Middle frontal gyrus (tissue), 1 donor: ENCODE measurements around the gene JAK1.
A peak's percentile ranks its signal among the peaks of the same experiment; 100 is the strongest.
"Not testable (repeated sequence)": the region's sequence is repeated elsewhere in the genome, so short reads cannot be mapped to it uniquely, and the experiment has no call there.

Experiments used
- DNase-seq: peaks from one replicate; pipeline ENCODE4 v3.0.0-alpha.2; 2015; ENCODE audit warnings: low spot score; ENCODE audit errors: extremely low spot score

JAK1 gene

DNA sequence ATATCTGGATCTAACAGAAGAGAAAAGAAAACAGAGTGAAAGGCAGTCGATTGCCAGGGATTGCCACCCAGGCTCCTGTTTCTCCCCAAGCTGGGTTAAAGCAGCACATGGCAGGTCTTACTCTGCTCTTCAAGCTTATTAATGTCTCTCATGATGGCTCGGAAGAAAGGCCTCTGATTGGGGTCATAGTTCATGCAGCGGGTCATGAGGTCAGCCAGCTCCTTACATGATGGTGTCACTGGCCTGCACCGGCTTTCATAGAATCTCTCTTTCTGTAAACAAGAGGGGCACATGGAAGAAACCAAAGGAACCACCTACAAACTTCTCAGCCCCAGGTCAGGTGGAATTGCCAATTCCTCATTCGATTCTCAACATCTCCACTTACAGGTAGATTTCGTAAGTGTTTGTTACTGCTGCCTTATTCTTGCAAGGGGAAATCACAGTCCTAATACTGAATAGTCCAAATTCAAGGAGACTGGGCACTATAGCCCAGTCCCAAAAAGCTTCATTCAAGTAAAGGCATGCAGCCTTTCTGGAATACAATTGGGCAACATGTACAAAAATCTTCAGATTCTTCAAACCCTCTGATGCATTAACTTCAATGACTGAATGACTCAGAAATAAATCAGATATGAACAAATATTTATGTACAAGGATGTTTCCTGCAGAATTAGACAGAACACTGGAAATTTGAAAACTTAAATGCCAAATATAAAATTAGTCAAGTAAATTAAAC lies 124.9 kb downstream of the JAK1 start:
- no peak for DNase-seq

DNA sequence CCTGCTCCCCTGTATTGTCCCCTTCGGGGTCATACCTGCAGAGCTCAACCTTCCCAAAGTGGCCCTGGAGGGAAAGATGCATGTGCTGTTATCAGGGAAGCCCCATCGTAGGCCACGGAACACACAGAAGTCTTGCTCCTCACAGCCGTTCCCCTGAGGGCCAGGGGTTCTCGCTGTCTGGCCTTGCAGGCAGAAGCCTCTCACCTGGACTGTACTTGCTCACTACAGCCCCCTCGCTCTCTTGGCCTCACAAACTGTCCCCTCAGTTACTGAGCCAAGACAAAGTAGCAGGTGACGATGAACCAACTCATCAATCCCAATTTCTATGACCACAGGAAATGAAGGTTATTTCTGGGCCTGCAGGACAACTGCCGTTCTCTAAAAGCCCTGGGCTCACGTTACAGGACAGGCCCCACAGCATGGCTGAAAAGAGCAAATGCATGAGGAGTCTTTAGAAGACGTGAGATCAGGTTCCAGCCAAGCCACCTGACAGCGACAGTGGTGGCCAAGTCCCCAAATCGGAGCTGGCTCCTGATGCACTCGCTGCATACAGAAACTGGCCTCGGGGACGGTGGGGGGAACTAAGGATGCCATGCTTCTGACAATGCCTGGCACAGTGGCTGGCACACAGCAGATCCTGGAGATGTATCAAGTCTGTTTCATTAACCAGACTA lies 126.5 kb downstream of the JAK1 start:
- DNase-seq: no peak

DNA sequence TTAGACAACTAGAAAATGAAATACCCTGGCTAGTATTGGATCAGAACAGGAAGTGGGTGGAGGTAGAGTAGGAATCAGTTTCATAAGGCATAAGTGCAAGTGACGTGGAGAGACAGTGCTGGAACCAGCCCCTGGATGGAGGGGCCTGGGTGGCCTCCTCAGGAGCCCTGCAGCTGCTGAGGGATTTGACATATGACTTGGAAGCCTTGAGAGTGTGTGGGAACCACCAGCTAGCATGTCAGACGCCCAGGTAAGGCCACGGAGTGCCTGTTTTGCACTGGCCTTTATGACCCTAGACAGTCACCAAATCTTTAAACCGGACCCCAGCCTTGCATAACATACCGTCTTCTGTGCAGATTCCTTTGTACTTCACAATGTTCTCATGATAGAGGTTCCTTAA lies 127.1 kb downstream of the JAK1 start:
- no peak for DNase-seq

DNA sequence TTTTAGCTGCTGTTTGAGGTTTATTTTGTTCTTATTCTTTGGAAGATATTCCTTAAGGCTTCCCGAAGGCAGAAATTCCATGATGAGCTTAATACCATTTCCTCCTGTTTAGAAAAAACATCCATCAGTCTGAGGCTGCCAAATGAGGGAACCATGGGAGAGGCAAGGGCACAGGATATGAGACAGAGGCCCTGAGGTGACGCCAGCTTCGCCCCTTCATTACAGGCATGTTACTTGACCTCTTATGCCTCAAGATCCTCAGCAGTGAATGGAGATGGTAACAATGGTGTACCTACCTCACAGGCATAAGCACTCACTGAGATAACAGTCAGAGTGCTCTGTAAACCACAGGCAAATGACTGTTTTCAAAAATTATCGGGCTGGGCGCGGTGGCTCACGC lies 127.9 kb downstream of the JAK1 start:
- no peak for DNase-seq

- no peak for DNase-seq
Measured at GRCh38 chr1:64836802-64837201, 129.5 kb downstream of the JAK1 start.

DNA sequence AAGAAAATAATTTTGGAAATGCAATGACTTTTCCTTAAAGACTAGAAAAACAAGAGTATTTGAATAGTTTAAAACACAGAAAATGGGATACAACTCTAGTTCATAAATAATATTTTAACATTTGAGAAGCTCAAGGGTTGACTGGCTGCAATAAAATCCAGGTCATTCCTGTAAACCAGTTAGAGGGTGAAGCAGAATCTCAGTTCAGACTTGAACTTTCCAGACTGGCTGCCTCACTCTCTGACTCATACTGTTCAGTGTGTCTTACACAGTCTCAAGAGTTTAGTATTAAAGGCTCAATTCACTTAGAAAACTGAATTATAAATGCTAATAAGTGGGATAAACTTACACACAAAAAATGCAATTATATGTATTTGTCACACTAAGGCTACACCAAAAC lies 131.6 kb downstream of the JAK1 start:
- no peak for DNase-seq

- no peak for DNase-seq
Measured at GRCh38 chr1:64830030-64830651, 136.2 kb downstream of the JAK1 start.

GRCh38 chr1:64829411-64830029 lies 136.8 kb downstream of the JAK1 start:
- DNase-seq: no peak

DNA sequence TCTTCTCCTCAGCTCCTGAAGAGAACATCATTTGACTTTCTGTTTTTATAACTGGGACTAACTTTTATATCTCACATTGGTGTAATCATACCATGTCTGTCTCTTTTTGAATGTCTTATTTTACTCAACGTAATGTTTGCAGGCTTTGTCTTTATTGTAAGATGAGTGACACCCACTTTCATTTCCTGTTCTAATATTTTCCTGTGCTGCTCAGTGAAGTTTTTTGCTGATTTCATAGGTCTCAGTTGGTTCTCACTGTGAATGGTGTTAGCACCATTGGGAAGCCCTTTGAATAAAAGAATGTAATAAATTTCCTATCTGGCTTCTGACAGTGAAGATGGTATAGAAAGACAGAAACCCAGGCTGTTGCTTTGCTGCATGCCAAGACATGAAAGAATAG lies 137.5 kb downstream of the JAK1 start:
- DNase-seq: no peak

GRCh38 chr1:64826991-64827390 lies 139.4 kb downstream of the JAK1 start:
- no peak for DNase-seq

DNA sequence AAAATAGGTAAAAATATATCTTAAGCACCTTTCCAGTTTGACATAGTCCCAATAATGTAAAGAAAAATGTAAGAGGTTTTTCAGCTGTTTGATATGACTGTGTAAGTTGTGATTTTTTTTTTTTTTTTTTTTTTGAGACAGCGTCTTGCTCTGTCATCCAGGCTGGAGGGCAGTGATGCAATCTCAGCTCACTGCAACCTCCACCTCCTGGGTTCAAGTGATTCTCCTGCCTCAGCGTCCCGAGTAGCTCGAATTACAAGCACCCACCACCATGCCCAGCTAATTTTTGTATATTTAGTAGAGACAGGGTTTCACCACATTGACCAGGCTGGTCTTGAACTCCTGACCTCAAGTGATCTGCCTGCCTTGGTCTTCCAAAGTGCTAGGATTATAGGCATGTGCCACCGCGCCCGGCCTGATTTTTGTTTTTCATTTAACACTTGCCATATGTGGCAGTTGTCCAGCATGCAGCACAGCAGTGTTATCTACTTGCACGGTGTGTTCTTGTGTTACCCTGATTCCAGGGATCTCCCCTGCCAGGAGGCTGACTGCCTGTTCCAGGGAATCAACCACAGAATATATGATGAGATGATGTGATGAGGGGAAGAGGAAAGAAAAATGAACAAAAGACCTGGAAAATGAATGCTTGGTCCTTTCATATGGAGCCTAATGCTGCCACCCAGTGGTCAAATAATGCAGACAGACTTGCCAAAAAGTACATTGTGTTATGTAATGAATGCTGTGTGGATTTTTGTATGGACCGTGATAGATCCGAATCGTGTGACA lies 142.5 kb downstream of the JAK1 start:
- DNase-seq: peak; percentile 47

GRCh38 chr1:64822621-64823020 lies 143.7 kb downstream of the JAK1 start:
- DNase-seq: no peak

GRCh38 chr1:64820572-64820971 lies 145.8 kb downstream of the JAK1 start:
- DNase-seq: not testable (repeated sequence)

DNA sequence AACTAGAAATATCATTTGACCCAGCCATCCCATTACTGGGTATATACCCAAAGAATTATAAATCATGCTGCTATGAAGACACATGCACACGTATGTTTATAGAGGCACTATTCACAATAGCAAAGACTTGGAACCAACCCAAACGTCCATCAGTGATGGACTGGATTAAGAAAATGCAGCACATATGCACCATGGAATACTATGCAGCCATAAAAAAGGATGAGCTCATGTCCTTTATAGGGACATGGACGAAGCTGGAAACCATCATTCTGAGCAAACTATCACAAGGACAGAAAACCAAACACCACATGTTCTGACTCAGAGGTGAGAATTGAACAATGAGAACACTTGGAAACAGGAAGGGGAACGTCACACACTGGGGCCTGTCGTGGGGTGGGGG lies 149.0 kb downstream of the JAK1 start:
- DNase-seq: not testable (repeated sequence)

- no peak for DNase-seq
Measured at GRCh38 chr1:64814427-64814826, 151.9 kb downstream of the JAK1 start.

GRCh38 chr1:64811131-64811530 lies 155.2 kb downstream of the JAK1 start:
- DNase-seq: no peak

GRCh38 chr1:64810001-64810400 lies 156.3 kb downstream of the JAK1 start:
- DNase-seq: no peak

- no peak for DNase-seq
Measured at GRCh38 chr1:64809309-64809708, 157.0 kb downstream of the JAK1 start.

DNA sequence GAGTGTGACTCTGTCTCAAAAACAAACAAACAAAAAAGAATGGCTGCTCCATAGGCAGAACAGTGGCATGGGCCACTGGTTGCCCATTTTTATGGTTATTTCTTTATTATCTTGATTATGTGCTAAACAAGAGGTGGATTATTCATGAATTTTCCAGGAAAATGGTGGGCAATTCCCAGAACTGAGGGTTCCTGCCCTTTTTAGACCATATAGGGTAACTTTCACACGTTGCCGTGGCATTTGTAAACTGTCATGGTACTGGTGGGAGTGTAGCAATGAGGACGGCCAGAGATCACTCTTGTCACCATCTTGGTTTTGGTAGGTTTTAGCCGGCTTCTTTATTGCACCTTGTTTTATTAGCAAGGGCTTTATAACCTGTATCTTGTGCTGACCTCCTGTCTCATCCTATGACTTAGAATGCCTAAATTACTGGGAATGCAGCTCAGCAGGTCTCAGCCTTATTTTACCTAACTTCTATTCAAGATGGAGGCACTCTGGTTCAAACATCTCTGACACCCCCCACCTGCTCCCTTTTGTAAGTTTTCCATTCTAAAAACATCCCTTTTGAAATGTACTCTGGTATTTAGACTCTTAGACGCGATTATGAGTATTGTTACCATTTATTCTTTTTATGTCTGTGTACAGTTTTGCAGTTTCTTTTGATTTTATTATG lies 164.4 kb downstream of the JAK1 start:
- no peak for DNase-seq

DNA sequence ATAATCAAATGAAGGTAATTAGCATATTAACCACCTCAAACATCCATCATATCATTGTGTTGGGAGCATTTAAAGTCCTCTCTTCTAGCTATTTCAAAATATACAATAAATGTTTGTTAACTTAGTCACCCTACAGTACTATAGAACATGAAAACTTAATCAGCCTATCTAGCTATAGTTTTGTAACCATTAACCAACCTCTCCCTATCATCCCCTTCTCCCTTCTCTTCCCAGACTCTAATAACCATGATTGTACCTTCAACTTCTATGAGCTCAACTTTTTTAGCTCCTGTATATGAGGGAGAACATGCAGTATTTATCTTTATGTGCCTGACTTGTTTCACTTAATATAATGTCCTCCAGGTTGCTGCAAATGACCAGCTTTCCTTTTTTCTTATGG lies 167.5 kb downstream of the JAK1 start:
- DNase-seq: no peak
